ENCODE data around the gene C1orf210.

C1orf210 gene

DNA sequence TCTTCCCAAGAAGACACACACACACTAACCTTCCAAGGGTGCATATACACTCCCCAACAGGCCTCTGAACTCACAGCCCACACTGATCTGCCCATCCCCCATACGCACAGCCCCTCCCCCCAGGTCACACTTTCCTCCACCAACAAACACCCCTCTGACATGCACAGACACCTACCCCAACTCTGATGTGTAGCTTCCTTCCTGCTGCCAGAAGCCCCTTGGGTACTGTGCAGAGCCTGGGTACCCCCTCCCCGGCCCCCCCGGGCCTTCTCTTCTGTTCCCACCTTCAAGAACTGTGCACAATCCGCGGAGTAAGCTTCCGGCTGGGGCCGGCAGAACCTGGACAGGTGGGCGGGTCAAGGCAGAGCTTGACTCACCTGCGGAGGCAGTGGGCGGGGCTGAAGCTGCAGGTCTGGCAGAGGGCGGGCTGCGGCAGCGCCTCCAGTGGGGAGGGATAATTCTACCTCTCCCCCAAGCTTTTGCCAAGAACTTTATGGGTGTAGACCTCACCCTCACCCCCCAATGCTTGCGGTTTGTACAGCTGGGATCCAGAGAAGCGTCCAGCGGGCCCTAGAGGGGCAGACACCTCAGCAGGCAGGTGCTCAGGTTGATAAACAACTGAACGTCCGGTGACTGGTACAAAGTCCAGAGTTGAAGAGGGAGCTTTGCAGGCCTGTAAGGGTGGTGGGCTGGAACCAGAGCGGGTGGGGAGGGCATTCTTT, at the start of gene C1orf210:
TSS of gene C1orf210 (minus strand) at position 313 of the 722 bp plus-strand sequence. CDS start 2,311 bp downstream, outside the sequence.
- peak; percentile 72 for TF ChIP-seq CTCF (IDR thresholded peaks at IDR 0.05)

DNA sequence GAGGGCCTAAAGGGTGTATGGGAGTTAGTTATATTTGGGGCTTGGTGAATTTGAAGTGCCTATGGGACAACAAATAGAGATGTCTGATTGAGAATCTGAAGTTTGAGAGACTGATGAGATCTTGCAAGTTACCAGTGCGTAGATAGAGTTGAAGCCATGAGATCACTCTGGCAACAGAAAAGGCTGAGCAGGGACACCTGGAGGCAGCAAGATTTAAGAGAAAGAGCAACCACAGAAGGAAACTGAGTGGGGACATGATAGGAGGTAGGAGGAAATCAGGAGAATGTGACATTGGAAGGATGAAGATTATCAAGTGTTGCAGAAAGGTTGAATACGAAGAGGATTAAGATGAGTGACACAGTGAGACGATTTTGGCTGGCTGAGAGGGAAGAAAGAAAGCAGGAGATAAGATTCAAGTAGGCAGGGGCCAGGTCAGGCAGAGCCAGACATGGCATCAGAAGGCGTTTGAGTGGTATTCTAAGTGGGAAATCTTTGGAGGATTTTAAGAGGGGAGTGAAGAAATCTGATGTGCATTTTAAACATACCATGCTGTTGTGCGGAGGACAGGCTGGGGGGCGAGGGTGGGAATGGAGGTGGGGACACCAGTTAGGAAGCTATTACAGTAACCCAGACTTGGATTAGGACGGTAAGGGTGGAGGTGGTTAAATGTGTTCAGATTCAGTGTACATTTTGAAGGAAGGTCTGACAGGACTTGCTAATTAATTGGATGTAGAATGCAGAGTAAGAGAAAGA, 49.2 kb upstream of the C1orf210 start:
- TF ChIP-seq CTCF (IDR thresholded peaks at IDR 0.05), result no peak

DNA sequence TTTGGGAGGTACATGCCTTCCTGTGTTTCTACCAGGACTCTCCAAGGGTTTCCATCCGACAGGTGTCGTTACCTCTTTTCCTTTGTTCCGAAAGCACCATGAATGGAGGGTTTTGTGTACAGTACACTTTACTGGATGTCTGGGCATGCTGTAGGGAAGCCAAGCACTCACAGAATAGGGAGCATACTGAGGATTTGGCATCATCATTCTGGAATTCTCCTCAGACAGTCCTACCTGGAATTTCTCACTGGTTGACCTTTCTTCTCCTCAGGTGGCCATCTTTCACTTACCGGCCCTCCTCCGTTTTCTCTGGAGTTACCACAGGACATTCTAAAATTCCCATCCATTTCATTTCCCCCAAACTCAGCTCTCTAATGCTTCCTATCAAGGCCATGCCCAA, 46.3 kb upstream of the C1orf210 start:
- TF ChIP-seq CTCF (IDR thresholded peaks at IDR 0.05), result no peak

DNA sequence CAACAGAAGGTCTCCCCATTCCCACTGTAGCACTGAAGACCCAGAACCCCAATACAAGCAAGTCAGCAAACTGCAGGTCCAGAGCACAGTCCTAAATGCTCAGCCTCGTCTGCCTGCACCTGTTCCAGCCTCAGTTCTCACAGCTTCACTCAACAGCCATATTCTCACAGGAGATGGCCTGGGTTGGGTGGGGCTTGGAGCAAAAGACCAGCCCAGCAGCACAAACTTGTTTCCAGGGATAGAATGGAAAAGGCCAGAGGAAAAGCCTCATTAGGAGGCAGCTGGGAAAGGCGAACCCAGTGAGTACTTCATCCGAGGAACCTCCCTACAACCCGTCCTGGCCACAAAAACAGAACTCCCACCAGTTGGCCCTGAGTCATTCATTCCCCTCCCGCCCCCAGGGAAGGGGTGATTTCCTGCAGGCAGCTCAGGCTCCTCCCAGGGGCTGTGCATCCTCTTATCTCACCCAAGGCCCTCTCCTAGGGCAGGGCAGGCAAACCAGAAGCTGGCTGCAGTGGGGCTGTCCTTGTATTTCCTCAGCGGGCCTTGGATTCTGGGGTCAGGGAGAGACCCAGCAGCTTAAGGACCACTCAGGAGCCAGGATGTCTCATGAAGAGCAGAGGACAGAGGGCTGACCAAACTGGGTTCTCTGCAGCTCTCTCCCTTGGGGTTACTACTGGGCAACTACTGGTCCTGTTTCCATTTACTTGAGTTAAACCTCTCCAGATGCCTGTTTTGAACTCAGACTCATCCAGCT, 44.8 kb upstream of the C1orf210 start:
- no peak for TF ChIP-seq CTCF (IDR thresholded peaks at IDR 0.05)

DNA sequence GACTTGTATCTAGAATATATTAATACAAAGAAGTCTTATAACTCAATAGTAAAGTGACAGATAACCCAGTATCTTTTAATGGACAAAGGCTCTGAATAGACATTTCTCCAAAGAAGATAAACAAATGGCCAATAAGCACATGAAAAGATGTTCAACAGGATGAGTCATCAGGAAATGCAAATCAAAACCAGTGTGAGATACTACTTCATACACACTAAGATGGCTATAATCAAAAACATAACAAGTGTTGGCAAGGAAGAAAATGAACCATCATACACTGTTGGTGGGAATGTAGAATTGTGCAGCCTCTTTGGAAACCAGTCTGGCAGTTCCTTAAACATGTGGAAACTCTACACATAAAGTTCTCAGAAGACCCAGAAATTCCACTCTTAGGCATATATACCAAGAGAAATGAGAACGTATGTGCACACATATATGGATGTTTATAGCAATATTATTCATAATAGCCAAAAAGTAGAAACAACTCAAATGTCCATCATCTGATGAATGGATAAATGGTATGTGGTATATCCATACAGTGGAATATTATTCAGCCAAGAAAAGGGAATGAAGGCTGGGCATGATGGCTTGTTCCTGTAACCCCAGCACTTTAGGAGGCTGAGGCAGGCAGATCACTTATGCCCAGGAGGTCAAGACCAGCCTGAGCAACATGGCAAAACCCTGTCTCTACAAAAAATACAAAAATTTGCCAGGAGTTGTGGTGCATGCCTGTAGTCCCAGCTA, 42.3 kb upstream of the C1orf210 start:
- no peak for TF ChIP-seq CTCF (IDR thresholded peaks at IDR 0.05)

DNA sequence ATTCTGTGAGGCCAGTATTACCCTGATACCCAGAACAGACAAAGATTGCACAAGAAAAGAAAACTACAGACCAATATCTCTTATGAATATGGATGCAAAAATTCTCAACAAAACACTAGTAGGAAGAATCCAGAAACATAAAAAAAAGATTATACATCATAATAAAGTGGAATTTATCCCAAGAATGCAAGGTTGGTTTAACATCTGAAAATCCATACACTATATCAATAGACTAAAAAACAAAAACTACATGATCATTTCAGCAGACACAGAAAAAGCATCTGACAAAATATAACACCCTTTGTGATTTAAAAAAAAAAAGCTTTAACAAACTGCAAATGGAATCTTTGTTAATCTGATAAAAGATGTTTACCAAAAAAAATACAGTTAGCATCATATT, 40.0 kb upstream of the C1orf210 start:
- no peak for TF ChIP-seq CTCF (IDR thresholded peaks at IDR 0.05)

DNA sequence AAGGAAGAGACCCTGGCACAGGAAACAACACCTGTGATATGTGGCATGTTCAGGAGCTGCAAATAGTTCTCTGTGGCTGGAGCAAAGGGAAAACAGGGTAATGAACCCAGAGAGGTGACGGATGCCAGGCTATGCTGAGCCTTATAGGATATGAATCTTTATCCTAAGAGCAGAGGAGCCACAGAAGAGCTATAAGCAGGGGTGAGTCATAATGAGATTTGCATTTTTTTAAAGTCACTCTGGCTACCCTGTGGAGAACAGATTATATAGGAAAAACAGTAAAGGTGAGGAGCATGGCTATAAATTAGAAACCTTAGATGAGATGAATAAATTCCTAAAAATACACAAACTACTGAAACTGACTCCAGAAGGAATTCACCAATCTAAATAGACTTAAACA, 39.4 kb upstream of the C1orf210 start:
- no peak for TF ChIP-seq CTCF (IDR thresholded peaks at IDR 0.05)
